DMS153 treated with DMSO at 0.1 percent for 48 hours (cell line): Measurements from ENCODE around the gene ETV3L.

ENCODE experiments used
- DNase-seq: peaks from one replicate; lab custom pipeline; 2025; ENCODE audit not compliant: unreplicated experiment; lab: John Stamatoyannopoulos, UW

Gene ETV3L

GRCh38 chr1:157132616-157133167, 33.1 kb upstream of the ETV3L start:
- no peak for DNase-seq

GRCh38 chr1:157132111-157132510, 32.5 kb upstream of the ETV3L start:
- DNase-seq: no peak

- no peak for DNase-seq
Observed at GRCh38 chr1:157131281-157131680, 31.7 kb upstream of the ETV3L start.

GRCh38 chr1:157124855-157125254, 25.2 kb upstream of the ETV3L start:
- DNase-seq: no peak

- DNase-seq: no peak
Observed at GRCh38 chr1:157119448-157119847, 19.8 kb upstream of the ETV3L start.

DNA sequence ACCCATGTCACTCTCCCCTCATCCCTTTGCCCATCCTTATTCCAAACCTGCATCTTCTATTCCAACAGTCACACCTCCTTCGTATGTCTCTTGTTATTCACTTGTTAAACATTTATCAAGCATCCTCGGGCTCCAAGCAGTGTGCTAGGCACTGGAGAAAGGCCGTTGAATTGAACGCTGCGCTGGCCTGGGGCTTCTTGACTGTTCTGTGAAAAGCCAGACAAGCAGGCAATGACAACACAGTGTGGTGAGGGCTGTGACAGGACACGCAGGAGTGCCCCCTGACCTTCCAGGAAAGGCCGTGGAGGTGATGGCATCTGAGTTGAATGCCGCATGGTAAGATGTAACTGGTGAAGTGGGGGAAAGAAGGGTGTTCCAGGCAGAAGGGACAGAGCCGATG, 19.4 kb upstream of the ETV3L start:
- DNase-seq: no peak

GRCh38 chr1:157117527-157118057, 18.0 kb upstream of the ETV3L start:
- DNase-seq: no peak

DNA sequence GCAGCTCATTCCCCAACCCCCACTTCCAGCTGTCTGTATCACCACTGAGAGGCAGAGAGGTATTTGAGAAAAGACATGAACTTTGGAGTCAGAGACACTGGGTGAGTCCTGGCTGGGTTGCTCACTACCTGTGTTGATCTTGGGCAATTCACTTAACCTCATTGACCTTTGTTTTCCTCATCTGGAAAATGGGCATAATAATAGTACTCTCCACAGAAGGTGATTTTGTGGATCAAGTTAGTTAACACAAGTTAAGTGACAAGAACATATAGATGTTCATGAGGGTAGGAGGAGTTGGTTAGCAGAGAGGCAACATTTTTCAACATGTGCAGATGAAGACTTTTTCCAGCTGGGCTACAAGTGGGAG, 17.1 kb upstream of the ETV3L start:
- no peak for DNase-seq

DNA sequence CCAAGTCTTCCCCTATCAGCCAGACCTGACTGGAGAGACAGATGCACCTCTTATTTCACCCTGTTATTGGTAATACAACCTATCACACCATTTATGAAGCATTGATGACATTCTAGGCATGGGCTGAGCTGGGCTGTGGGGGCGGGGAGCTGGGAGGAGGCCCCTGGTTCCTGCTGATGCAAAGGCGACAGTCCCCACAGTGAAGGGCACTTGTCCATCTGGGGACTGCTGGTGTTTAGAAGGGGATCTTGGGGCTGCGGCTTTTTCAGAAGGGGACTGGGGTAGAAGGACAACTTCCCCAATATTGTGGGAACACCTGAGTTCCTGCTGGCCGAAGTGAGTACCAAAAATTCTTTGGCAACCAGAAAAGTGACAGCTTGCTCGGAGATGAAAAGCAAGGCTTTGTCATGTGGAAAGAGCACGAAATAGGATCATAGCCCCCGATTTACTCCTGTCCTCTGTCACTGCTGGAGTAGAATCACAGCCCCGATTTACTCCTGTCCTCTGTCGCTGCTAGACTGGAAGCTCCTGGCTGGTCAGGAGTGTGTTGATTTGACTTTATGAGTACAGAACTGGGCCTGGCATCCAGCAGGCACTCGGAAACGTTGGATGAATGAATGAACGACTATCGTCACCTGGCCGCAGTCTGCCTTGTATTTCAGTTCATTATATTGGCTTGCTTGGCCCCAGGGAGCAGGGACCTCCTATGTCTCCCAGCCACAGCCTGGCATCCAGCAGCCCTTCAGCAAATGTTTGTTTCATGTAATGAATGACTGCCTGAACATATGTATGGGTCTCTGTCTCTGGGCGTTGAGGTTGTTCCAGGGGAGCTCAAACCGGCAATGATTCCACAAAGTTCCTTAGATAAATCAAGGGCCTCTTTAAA, 16.5 kb upstream of the ETV3L start:
- DNase-seq: no peak

- no peak for DNase-seq
Observed at GRCh38 chr1:157115429-157115838, 15.8 kb upstream of the ETV3L start.

- DNase-seq: no peak
Observed at GRCh38 chr1:157114183-157115121, 14.8 kb upstream of the ETV3L start.

- DNase-seq: no peak
Observed at GRCh38 chr1:157113631-157114030, 14.0 kb upstream of the ETV3L start.

- no peak for DNase-seq
Observed at GRCh38 chr1:157113106-157113505, 13.5 kb upstream of the ETV3L start.

DNA sequence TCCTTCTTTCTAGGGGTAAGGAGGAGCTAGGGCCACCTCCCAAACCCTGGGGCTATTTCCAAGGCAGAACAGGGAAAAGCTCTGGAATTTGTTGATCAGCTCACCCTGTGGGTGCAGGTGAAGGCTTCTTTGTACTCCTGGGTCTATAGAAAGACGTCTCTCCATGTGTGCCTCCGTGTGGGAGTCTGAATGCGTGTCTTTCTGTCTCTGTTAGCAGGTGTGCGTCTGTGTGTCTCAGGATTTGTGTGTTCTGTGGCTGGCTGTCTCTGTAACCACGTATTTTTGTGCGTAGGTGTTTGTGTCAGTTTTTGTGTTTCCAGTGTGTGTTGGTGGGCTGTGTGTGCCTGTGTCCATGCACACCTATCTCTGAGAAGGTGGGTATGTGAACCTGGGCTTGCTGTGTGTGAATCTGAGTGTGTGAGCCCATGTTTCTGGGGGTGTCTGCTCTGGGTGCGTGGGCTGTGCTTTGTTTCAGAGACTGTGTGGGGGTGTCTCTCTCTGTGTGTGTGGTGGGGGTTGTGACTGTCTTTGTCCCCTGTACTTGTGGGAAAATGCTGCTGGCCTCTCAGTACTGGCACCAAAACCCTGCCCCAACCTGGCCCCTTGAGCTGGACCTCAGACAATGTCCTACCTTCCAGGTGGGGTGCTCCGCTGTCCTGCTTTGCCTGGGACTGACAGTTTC, 12.7 kb upstream of the ETV3L start:
- no peak for DNase-seq

DNA sequence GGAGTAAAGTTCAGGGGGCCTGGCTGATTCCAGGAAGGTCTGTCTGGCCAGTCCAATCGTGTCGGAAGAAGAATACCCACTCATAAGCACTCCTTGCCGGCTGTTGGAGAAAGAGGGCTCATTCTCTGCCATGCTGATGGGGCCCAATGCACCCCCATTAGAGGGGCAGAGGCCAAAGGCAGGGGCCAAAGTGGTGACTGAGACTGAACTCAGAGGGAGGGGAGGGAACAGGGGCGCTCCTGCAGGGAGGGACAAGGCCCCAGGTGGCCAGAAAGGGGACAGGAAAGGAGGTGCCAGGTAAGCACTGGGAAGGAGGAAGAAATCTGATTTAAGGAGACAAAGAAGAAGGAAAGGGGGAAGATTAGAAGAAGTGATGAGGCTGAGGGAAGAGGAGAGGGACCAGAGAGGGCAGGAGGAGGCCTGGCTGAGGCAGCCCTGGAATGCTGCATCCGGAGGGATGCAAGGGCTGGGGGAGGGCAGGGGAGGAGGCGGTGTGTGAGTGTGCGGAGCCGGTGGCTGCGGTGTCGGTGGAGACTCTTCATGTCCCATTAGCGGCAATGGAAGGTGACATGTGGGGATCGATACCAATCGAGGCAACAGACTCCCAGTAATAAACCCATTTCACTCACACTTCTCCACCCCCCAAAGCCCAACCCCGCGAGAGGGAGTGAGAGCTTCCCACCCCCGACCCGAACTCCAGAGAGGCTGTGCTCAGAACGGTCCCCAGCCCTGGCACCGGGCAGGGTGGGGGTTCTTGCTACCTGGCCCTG, 12.0 kb upstream of the ETV3L start:
- no peak for DNase-seq

GRCh38 chr1:157110686-157111085, 11.1 kb upstream of the ETV3L start:
- DNase-seq: no peak

GRCh38 chr1:157110003-157110402, 10.4 kb upstream of the ETV3L start:
- DNase-seq: no peak

DNA sequence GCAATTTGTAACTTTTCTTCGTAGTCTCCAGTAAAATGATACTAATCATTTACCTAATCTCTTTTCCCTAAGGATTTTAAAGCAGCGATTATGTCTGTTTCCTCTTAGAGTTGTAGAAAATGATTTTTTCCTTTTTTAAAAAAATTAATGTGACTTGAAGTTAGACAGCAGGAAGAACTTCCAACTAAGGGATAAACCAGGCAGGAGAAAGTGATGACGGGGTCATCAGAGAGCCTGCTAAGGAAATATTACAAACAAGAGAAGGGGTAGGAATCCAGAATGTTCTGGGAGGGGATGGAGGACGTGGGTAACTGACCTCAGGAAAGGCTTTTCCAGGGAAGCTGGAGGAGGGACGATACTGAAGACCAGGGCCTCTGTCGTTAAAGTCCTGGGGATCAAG, 8.8 kb upstream of the ETV3L start:
- no peak for DNase-seq

DNA sequence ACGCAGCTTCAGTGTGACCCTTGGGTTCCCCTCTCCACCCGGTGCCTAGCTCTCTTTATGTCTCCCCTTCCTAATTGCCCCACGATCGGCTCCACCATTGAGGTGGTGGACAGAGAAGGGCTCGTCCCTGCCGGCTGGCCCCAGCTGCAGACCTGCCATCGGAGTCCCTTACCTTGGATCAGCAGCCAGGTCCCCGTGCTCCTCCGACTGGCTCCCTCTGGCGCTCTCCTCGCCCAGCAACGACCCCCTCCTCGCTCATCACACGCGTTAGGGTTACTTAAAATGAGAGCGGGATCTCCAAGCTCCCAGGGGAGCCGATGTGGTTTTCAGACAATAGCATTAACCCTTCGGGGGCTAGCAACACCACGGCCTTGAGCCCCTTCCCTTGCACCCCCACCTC, 8.1 kb upstream of the ETV3L start:
- no peak for DNase-seq

- no peak for DNase-seq
Observed at GRCh38 chr1:157106813-157107189, 7.2 kb upstream of the ETV3L start.
